NCI-H510A (cell line): ENCODE measurements around the gene MITF.
A peak's percentile ranks its signal among the peaks of the same experiment; 100 is the strongest.

ENCODE experiments used
- DNase-seq: peaks from one replicate; lab custom pipeline; 2025; lab: John Stamatoyannopoulos, UW

The MITF gene

GRCh38 chr3:69725994-69726571 lies 13.2 kb upstream of the MITF start:
- DNase-seq: no peak

GRCh38 chr3:69729147-69729919 lies 9.9 kb upstream of the MITF start:
- DNase-seq: no peak

- DNase-seq: no peak
These were observed 8.2 kb upstream of the MITF start for GRCh38 chr3:69731080-69731479.

GRCh38 chr3:69735893-69736292 lies 3.4 kb upstream of the MITF start:
- DNase-seq: no peak

- DNase-seq: no peak
These were observed 1.9 kb upstream of the MITF start for GRCh38 chr3:69737392-69737791.

- no peak for DNase-seq
These were observed 949 bp upstream of the MITF start for GRCh38 chr3:69738315-69738714.

- DNase-seq: no peak
These were observed 433 bp upstream of the MITF start for GRCh38 chr3:69738859-69739203.

GRCh38 chr3:69740103-69741021 lies 1.1 kb downstream of the MITF start:
- peak; percentile 23 for DNase-seq

GRCh38 chr3:69741032-69741767 lies 1.9 kb downstream of the MITF start:
- DNase-seq: no peak

GRCh38 chr3:69742391-69742790 lies 3.1 kb downstream of the MITF start:
- DNase-seq: no peak

- no peak for DNase-seq
These were observed 5.0 kb downstream of the MITF start for GRCh38 chr3:69743975-69744906.

- DNase-seq: no peak
These were observed 6.2 kb downstream of the MITF start for GRCh38 chr3:69745505-69745904.

- DNase-seq: no peak
These were observed 6.9 kb downstream of the MITF start for GRCh38 chr3:69746119-69746518.

- no peak for DNase-seq
These were observed 8.4 kb downstream of the MITF start for GRCh38 chr3:69747511-69748258.

GRCh38 chr3:69748503-69748902 lies 9.2 kb downstream of the MITF start:
- DNase-seq: no peak

- DNase-seq: no peak
These were observed 10.2 kb downstream of the MITF start for GRCh38 chr3:69749461-69749860.

- no peak for DNase-seq
These were observed 11.3 kb downstream of the MITF start for GRCh38 chr3:69750549-69750948.

- no peak for DNase-seq
These were observed 11.8 kb downstream of the MITF start for GRCh38 chr3:69751074-69751476.

GRCh38 chr3:69752241-69752640 lies 13.0 kb downstream of the MITF start:
- DNase-seq: no peak

GRCh38 chr3:69753179-69753775 lies 14.0 kb downstream of the MITF start:
- no peak for DNase-seq
